H9 (cell line): ENCODE measurements around the gene PSMB9. TPM values are rescaled to one million over a fixed set of nuclear protein-coding genes. Genes with fewer than 3 reads are reported as not detected.

Experiments used
- DNase-seq: peaks from one replicate; pipeline ENCODE4 v3.0.0-alpha.2; 2017
- H2AFZ ChIP-seq: one replicate; pipeline ENCODE4 v1.6.1; 2013; ENCODE audit warnings: mild to moderate bottlenecking, low read length, control low read depth, moderate library complexity
- H2AK5ac ChIP-seq: 2 replicates; pipeline ENCODE4 v1.6.1; 2013; ENCODE audit warnings: low read length, control low read depth, mixed read lengths; ENCODE audit not compliant: insufficient read length
- H2BK120ac ChIP-seq: one replicate; pipeline ENCODE4 v1.6.1; 2013; ENCODE audit warnings: low read depth, mild to moderate bottlenecking, low read length, control low read depth, inconsistent platforms; ENCODE audit not compliant: poor library complexity, severe bottlenecking
- H2BK12ac ChIP-seq: 2 replicates; pipeline ENCODE4 v1.6.1; 2013; ENCODE audit warnings: low read length, control low read depth, mixed read lengths, low read depth; ENCODE audit not compliant: insufficient read length
- H2BK15ac ChIP-seq: 2 replicates; pipeline ENCODE4 v1.6.1; 2013; ENCODE audit warnings: low read depth, low read length, control low read depth
- H2BK20ac ChIP-seq: one replicate; pipeline ENCODE4 v1.6.1; 2013; ENCODE audit warnings: low read depth, mild to moderate bottlenecking, low read length, control low read depth, inconsistent platforms; ENCODE audit not compliant: poor library complexity, severe bottlenecking
- H2BK5ac ChIP-seq: 2 replicates; pipeline ENCODE4 v1.6.1; 2013; ENCODE audit warnings: low read length, control low read depth, mixed read lengths; ENCODE audit not compliant: insufficient read length
- H3K14ac ChIP-seq: 2 replicates; pipeline ENCODE4 v1.6.1; 2013; ENCODE audit warnings: low read length, control low read depth; ENCODE audit not compliant: insufficient read depth
- H3K18ac ChIP-seq: 2 replicates; pipeline ENCODE4 v1.6.1; 2013; ENCODE audit warnings: low read depth, mild to moderate bottlenecking, mixed read lengths, low read length, control low read depth; ENCODE audit not compliant: insufficient read length
- H3K23ac ChIP-seq: 2 replicates; pipeline ENCODE4 v1.6.1; 2013; ENCODE audit warnings: low read length, control low read depth, mixed read lengths, low read depth; ENCODE audit not compliant: insufficient read length
- H3K23me2 ChIP-seq: 2 replicates; pipeline ENCODE4 v1.6.1; 2013; ENCODE audit warnings: low read depth, mild to moderate bottlenecking, mixed read lengths, low read length, control low read depth; ENCODE audit not compliant: insufficient read length, poor library complexity, severe bottlenecking
- H3K27ac ChIP-seq: 2 replicates; pipeline ENCODE4 v1.5.1; 2013; ENCODE audit warnings: low read length, control low read depth, mixed read lengths, low read depth; ENCODE audit not compliant: insufficient read length
- H3K27me3 ChIP-seq: 2 replicates; pipeline ENCODE4 v1.6.1; 2013; ENCODE audit warnings: low read length, control low read depth, inconsistent platforms; ENCODE audit not compliant: insufficient read depth
- H3K4ac ChIP-seq: 2 replicates; pipeline ENCODE4 v1.6.1; 2013; ENCODE audit warnings: low read depth, mild to moderate bottlenecking, control low read depth, inconsistent platforms, low read length, moderate library complexity
- H3K4me1 ChIP-seq: 2 replicates; pipeline ENCODE4 v1.6.1; 2013; ENCODE audit warnings: low read length, control low read depth, inconsistent platforms; ENCODE audit not compliant: insufficient read depth
- H3K4me2 ChIP-seq: 2 replicates; pipeline ENCODE4 v1.6.1; 2013; ENCODE audit warnings: low read length, control low read depth, mixed read lengths; ENCODE audit not compliant: insufficient read length, insufficient read depth
- H3K56ac ChIP-seq: 2 replicates; pipeline ENCODE4 v1.6.1; 2013; ENCODE audit warnings: low read depth, mild to moderate bottlenecking, mixed read lengths, low read length, control low read depth; ENCODE audit not compliant: insufficient read length
- H3K79me1 ChIP-seq: 2 replicates; pipeline ENCODE4 v1.6.1; 2013; ENCODE audit warnings: low read depth, mild to moderate bottlenecking, moderate library complexity, low read length, control low read depth, inconsistent platforms; ENCODE audit not compliant: insufficient read depth, poor library complexity, severe bottlenecking
- H3K79me2 ChIP-seq: 2 replicates; pipeline ENCODE4 v1.6.1; 2013; ENCODE audit warnings: low read length, control low read depth, inconsistent platforms; ENCODE audit not compliant: insufficient read depth
- H3K9ac ChIP-seq: 2 replicates; pipeline ENCODE4 v1.6.1; 2013; ENCODE audit warnings: low read length, control low read depth, mixed read lengths; ENCODE audit not compliant: insufficient read length; ENCODE audit errors: extremely low read depth
- H3K9me3 ChIP-seq: one replicate; pipeline ENCODE4 v1.6.1; 2013; ENCODE audit warnings: low read depth, low read length, inconsistent platforms; ENCODE audit not compliant: control insufficient read depth
- H3T11ph ChIP-seq: one replicate; pipeline ENCODE4 v1.6.1; 2013; ENCODE audit warnings: mild to moderate bottlenecking, low read length, control low read depth, inconsistent platforms
- H4K20me1 ChIP-seq: one replicate; pipeline ENCODE4 v1.6.1; 2013; ENCODE audit not compliant: control insufficient read depth, insufficient read length, insufficient read depth
- H4K5ac ChIP-seq: 2 replicates; pipeline ENCODE4 v1.6.1; 2013; ENCODE audit warnings: low read depth, mild to moderate bottlenecking, mixed read lengths, low read length, control low read depth; ENCODE audit not compliant: insufficient read length
- H4K8ac ChIP-seq: replicated peaks from 2 replicates; pipeline ENCODE4 v1.6.1; 2013; ENCODE audit warnings: low read length, control low read depth, mixed read lengths, low read depth; ENCODE audit not compliant: insufficient read length
- H4K91ac ChIP-seq: 2 replicates; pipeline ENCODE4 v1.6.1; 2013; ENCODE audit warnings: low read depth, mild to moderate bottlenecking, moderate library complexity, mixed read lengths, low read length, control low read depth; ENCODE audit not compliant: insufficient read length
- H3K27ac Mint-ChIP-seq, 3 experiments: 2 replicates in 2 of 3; 3 replicates in 1 of 3; pipeline ENCODE4 v1.8.0; 2020 to 2021; ENCODE audit warnings: mixed read lengths in 3 of 3, mild to moderate bottlenecking in 1 of 3, moderate library complexity in 1 of 3
- H3K27me3 Mint-ChIP-seq: 2 replicates; pipeline ENCODE4 v1.8.0; 2021; ENCODE audit warnings: low read depth, mild to moderate bottlenecking, moderate library complexity, mixed read lengths
- H3K36me3 Mint-ChIP-seq, 3 experiments: 2 replicates in 2 of 3; 3 replicates in 1 of 3; pipeline ENCODE4 v1.8.0; 2020 to 2021; ENCODE audit warnings: low read depth in 3 of 3, mixed read lengths in 3 of 3; ENCODE audit not compliant: insufficient read depth in 1 of 3
- H3K4me1 Mint-ChIP-seq, 2 experiments: 2 replicates each; pipeline ENCODE4 v1.8.0; 2020; ENCODE audit warnings: mixed read lengths in 2 of 2
- H3K4me3 Mint-ChIP-seq, 2 experiments: 2 replicates in 1 of 2; 3 replicates in 1 of 2; pipeline ENCODE4 v1.8.0; 2020 to 2021; ENCODE audit warnings: mild to moderate bottlenecking in 2 of 2, mixed read lengths in 2 of 2, moderate library complexity in 1 of 2
- H3K9me3 Mint-ChIP-seq, 2 experiments: 2 replicates in 1 of 2; 3 replicates in 1 of 2; pipeline ENCODE4 v1.8.0; 2020; ENCODE audit warnings: mild to moderate bottlenecking in 2 of 2, mixed read lengths in 2 of 2, moderate library complexity in 1 of 2
- WGBS: extraction: QIAGEN DNeasy Blood & Tissue Kit; methylation state at CpG from one replicate; pipeline ENCODE4 v1.1.7; 2013; ENCODE audit warnings: missing lambda C conversion rate, low lambda C conversion rate, mixed read lengths; ENCODE audit not compliant: insufficient read length; ENCODE audit errors: extremely low coverage; 5-methylcytosine and 5-hydroxymethylcytosine counted together
- total RNA-seq: library from RNA; stranded (reverse); gene quantifications from 2 replicates; pipeline ENCODE4 v1.2.1, GENCODE V29; 2021
- TF ChIP-seq, protein P1 (sequence below): fragments of 200-600 bp; sonication (generic); conservative IDR thresholded peaks from 3 replicates; pipeline ENCODE4 v1.8.0; 2021; ENCODE audit warnings: antibody characterized with exemption, mild to moderate bottlenecking

PSMB9 gene
- total RNA-seq, 1 experiment from 2014 or later: 3.5 TPM

DNA sequence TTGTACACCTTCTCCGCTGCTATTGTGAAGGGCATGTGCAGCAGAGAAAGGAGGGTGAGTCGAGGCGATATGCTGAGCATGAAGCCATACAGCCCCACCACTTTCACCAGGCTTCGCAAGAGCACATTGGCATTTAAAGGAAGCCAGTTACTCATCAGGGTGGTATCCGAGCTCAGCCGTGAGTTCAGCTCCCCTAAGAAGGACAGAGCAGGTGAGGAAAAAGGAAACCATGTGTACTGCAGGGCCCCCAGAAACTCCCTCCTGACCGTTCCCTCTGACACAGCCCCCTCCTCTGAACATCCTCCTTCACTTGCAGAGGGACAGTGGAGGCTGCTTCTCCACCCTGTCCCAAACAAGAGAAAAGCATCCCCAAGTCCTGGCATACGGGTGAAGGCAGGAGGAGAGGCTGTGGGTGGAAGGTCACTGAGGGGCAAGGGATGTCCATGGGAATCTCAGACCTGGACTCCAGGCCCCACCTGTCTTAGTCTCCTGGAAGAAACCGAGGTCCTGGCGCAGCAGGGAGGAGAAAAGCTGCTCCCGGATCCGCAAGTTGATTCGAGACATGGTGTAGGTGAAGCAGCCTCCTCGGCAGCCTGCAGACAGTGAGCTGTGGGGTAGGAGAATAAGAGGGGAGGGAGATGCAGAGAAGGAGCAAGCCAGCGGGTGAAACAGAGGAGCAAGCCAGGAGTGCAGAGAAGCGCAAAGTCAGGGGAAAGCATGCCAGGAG, 18.7 kb upstream of the PSMB9 start:
- H3K27ac ChIP-seq: no peak overlapping the region

More for the DNA sequence above, 18.7 kb upstream of the PSMB9 start:
- peaks cover 4% of the 10 kb centered on the region for H3K27me3 Mint-ChIP-seq
- peaks cover 5 to 18% of the 10 kb centered on the region in 2 experiments for H3K4me1 Mint-ChIP-seq
- Histone ChIP-seq H3K4me1 (peaks cover 4% of the 10 kb centered on the region; the same call in 1 of the 2 replicates), H4K91ac (no peak overlapping the region), H4K5ac (no peak overlapping the region), H3T11ph (no peak overlapping the region), H2BK120ac (no peak overlapping the region), H3K9ac (no peak overlapping the region), H3K56ac (no peak overlapping the region), H3K27me3 (no peaks in the 10 kb centered on the region), H4K20me1 (no peaks in the 10 kb centered on the region), H3K9me3 (no peaks in the 10 kb centered on the region), H2BK15ac (no peak overlapping the region), H3K23ac (no peak overlapping the region), H2AFZ (no peak overlapping the region), H3K18ac (no peak overlapping the region), H3K4me2 (no peak overlapping the region), H2AK5ac (no peak overlapping the region), H2BK12ac (no peak overlapping the region), H3K23me2 (peaks cover 6% of the 10 kb centered on the region), H3K79me1 (no peaks in the 10 kb centered on the region), H4K8ac (no peak overlapping the region), H3K79me2 (no peaks in the 10 kb centered on the region), H3K14ac (no peak overlapping the region), H2BK5ac (no peak overlapping the region), H2BK20ac (no peak overlapping the region), H3K4ac (no peak overlapping the region)
- no peak overlapping the region for H3K4me3 Mint-ChIP-seq
- no peak for DNase-seq
- peaks cover 2 to 6% (median 5%) of the 10 kb centered on the region in 3 experiments; a peak in 6 of 7 replicates for H3K36me3 Mint-ChIP-seq
- no peaks in the 10 kb centered on the region for H3K9me3 Mint-ChIP-seq
- TF ChIP-seq, protein P1, sequence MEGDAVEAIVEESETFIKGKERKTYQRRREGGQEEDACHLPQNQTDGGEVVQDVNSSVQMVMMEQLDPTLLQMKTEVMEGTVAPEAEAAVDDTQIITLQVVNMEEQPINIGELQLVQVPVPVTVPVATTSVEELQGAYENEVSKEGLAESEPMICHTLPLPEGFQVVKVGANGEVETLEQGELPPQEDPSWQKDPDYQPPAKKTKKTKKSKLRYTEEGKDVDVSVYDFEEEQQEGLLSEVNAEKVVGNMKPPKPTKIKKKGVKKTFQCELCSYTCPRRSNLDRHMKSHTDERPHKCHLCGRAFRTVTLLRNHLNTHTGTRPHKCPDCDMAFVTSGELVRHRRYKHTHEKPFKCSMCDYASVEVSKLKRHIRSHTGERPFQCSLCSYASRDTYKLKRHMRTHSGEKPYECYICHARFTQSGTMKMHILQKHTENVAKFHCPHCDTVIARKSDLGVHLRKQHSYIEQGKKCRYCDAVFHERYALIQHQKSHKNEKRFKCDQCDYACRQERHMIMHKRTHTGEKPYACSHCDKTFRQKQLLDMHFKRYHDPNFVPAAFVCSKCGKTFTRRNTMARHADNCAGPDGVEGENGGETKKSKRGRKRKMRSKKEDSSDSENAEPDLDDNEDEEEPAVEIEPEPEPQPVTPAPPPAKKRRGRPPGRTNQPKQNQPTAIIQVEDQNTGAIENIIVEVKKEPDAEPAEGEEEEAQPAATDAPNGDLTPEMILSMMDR: no peak
- H3K27ac Mint-ChIP-seq: no peak overlapping the region; a peak in 1 of 7 replicates
- WGBS: no CpG with 5 or more reads among the region's 16 CpGs
